Ishikawa (cell line): ENCODE results near the gene DNAJC22.
A peak's percentile ranks its signal among the peaks of the same experiment; 100 is the strongest.

ENCODE experiments used
- CEBPB ChIP-seq: IDR thresholded peaks from 2 replicates; pipeline ENCODE4 v1.6.1; 2012
- CREB1 ChIP-seq: IDR thresholded peaks from 2 replicates; pipeline ENCODE4 v1.6.1; 2012; ENCODE audit warnings: low read depth
- EGR1 ChIP-seq: IDR thresholded peaks from 2 replicates; pipeline ENCODE4 v1.6.1; 2012
- EP300 ChIP-seq: IDR thresholded peaks from 2 replicates; pipeline ENCODE4 v1.6.1; 2012; ENCODE audit warnings: borderline replicate concordance
- FOXM1 ChIP-seq: IDR thresholded peaks from 2 replicates; pipeline ENCODE4 v1.6.1; 2012; ENCODE audit warnings: low read depth, borderline replicate concordance
- MAX ChIP-seq: IDR thresholded peaks from 2 replicates; pipeline ENCODE4 v1.6.1; 2012
- NFIC ChIP-seq: IDR thresholded peaks from 2 replicates; pipeline ENCODE4 v1.6.1; 2012
- RAD21 ChIP-seq: IDR thresholded peaks from 2 replicates; pipeline ENCODE4 v1.6.1; 2012; ENCODE audit warnings: low read depth
- TAF1 ChIP-seq: IDR thresholded peaks from 2 replicates; pipeline ENCODE4 v1.6.1; 2012; ENCODE audit warnings: low read depth, mild to moderate bottlenecking
- TCF12 ChIP-seq: IDR thresholded peaks from 2 replicates; pipeline ENCODE4 v1.6.1; 2012; ENCODE audit warnings: low read depth
- TEAD4 ChIP-seq: IDR thresholded peaks from 2 replicates; pipeline ENCODE4 v1.6.1; 2012
- USF1 ChIP-seq: IDR thresholded peaks from 2 replicates; pipeline ENCODE4 v1.6.1; 2012
- YY1 ChIP-seq: IDR thresholded peaks from 2 replicates; pipeline ENCODE4 v1.6.1; 2012; ENCODE audit warnings: low read depth
- ZBTB7A ChIP-seq: IDR thresholded peaks from 2 replicates; pipeline ENCODE4 v1.6.1; 2012; ENCODE audit warnings: low read depth
- TF ChIP-seq, protein P1 (sequence below): IDR thresholded peaks from 2 replicates; pipeline ENCODE4 v1.6.1; 2012; ENCODE audit warnings: low read depth, mild to moderate bottlenecking

Gene DNAJC22

GRCh38 chr12:49327887-49328286, 18.8 kb upstream of the DNAJC22 start:
- TF ChIP-seq TEAD4 = no peak

- no peak for TF ChIP-seq YY1
- no peak for TF ChIP-seq NFIC
- TF ChIP-seq EGR1 = no peak
- TF ChIP-seq EP300 = no peak
- no peak for TF ChIP-seq ZBTB7A
These were observed 17.9 kb upstream of the DNAJC22 start for GRCh38 chr12:49328816-49329215.

DNA sequence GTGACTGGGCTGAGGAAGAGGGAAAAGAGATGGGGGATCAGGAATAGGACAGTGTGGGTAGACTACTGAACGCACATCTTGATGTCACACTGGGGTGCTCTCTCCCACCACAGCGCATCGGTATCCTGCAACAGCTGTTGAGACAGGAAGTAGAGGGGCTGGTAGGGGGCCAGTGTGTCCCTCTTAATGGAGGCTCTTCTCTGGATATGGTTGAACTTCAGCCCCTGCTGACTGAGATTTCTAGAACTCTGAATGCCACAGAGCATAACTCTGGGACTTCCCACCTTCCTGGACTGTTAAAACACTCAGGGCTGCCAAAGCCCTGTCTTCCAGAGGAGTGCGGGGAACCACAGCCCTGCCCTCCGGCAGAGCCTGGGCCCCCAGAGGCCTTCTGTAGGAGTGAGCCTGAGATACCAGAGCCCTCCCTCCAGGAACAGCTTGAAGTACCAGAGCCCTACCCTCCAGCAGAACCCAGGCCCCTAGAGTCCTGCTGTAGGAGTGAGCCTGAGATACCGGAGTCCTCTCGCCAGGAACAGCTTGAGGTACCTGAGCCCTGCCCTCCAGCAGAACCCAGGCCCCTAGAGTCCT, 16.6 kb upstream of the DNAJC22 start:
- TF ChIP-seq RAD21 (no peak), MAX (no peak), USF1 (no peak), TEAD4 (no peak), ZBTB7A (no peak), NFIC (no peak)

DNA sequence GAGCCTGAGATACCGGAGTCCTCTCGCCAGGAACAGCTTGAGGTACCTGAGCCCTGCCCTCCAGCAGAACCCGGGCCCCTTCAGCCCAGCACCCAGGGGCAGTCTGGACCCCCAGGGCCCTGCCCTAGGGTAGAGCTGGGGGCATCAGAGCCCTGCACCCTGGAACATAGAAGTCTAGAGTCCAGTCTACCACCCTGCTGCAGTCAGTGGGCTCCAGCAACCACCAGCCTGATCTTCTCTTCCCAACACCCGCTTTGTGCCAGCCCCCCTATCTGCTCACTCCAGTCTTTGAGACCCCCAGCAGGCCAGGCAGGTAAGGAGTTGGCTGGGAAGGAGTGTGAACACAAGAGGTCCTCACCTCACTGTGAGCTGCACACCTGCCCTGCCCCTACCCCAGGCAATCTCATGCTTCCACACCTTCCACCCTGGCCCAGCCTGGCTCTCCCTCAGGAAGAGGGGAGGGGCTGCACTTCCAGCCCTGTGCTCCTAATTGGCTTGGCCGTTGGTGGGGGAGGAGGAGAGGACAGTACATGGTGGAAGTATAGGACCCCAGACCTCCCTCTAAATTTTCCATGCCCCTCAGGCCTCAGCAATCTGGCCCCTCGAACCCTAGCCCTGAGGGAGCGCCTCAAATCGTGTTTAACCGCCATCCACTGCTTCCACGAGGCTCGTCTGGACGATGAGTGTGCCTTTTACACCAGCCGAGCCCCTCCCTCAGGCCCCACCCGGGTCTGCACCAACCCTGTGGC, 15.9 kb upstream of the DNAJC22 start:
- no peak for TF ChIP-seq USF1
- no peak for TF ChIP-seq TCF12
- no peak for TF ChIP-seq YY1
- TF ChIP-seq TAF1 = no peak
- no peak for TF ChIP-seq TEAD4
- no peak for TF ChIP-seq MAX
- no peak for TF ChIP-seq ZBTB7A
- TF ChIP-seq EP300 = no peak
- no peak for TF ChIP-seq CEBPB
- no peak for TF ChIP-seq FOXM1

DNA sequence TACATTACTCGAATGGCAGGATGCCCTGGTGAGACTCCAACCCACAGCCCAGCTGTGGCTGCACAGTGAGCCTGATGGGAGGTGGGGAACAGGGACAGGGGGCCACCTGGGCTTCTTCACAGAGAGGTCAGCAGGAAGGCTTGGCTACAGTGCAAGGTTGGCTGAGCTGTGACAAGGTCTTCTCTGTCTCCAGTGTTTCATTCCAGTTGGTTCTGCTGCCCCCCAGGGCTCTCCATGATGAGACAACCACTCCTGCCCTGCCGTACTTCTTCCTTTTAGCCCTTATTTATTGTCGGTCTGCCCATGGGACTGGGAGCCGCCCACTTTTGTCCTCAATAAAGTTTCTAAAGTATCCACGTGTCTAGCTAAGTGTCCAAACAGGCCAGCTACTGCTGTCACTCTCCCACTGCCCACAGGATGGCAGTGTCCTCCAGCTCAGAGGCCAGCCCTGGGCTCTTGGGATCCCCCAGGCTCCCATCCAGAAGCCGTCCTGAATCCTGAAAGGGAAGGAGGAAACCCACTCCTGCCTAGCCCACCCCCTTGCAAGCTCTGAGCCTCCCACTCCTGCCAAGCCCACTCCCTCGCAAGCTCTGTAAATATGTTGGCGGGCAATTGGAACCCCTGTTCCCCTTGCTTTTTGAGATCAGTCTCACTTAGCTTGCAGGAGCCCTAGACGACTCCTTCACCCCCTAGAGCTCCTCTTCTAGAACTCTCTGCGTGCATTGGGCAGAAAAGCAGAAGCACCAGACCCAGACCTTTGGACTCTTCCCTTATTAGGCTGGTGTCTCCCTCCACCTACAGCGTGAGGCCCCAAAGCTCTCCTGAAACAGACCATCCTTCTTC, 15.1 kb upstream of the DNAJC22 start:
- peak; percentile 70 for TF ChIP-seq MAX
- TF ChIP-seq ZBTB7A = no peak
- TF ChIP-seq RAD21 = peak; percentile 81

DNA sequence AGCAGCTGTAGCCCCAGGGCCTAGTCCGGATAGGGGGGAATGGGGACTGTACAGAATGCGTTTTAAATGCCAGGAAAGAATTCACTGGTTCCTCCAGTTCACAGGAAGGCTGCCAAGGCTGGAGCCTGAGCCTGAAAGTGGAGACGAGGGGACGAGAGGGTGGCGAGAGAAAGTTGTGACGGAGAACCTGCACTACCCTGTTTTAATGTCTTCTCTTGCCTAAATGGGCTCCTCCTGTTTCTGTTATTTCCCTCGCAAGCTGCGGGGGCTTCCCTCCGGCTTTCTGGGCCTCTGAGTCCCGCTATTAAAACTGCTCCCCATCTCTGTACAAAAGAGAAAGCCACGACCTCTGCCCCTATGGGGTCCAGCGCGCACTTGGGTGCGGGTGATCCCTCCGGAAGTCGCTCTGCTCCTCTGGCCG, 14.2 kb upstream of the DNAJC22 start:
- TF ChIP-seq TEAD4 (no peak), CEBPB (no peak), RAD21 (no peak), EP300 (no peak), YY1 (no peak), TAF1 (no peak), MAX (no peak), ZBTB7A (no peak), FOXM1 (no peak), EGR1 (no peak), NFIC (no peak), CREB1 (no peak)

- TF ChIP-seq USF1 = no peak
- TF ChIP-seq CEBPB = no peak
- no peak for TF ChIP-seq YY1
- no peak for TF ChIP-seq TCF12
- TF ChIP-seq, protein P1, sequence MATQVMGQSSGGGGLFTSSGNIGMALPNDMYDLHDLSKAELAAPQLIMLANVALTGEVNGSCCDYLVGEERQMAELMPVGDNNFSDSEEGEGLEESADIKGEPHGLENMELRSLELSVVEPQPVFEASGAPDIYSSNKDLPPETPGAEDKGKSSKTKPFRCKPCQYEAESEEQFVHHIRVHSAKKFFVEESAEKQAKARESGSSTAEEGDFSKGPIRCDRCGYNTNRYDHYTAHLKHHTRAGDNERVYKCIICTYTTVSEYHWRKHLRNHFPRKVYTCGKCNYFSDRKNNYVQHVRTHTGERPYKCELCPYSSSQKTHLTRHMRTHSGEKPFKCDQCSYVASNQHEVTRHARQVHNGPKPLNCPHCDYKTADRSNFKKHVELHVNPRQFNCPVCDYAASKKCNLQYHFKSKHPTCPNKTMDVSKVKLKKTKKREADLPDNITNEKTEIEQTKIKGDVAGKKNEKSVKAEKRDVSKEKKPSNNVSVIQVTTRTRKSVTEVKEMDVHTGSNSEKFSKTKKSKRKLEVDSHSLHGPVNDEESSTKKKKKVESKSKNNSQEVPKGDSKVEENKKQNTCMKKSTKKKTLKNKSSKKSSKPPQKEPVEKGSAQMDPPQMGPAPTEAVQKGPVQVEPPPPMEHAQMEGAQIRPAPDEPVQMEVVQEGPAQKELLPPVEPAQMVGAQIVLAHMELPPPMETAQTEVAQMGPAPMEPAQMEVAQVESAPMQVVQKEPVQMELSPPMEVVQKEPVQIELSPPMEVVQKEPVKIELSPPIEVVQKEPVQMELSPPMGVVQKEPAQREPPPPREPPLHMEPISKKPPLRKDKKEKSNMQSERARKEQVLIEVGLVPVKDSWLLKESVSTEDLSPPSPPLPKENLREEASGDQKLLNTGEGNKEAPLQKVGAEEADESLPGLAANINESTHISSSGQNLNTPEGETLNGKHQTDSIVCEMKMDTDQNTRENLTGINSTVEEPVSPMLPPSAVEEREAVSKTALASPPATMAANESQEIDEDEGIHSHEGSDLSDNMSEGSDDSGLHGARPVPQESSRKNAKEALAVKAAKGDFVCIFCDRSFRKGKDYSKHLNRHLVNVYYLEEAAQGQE = no peak
- no peak for TF ChIP-seq NFIC
- no peak for TF ChIP-seq EP300
- no peak for TF ChIP-seq RAD21
- no peak for TF ChIP-seq FOXM1
- TF ChIP-seq TEAD4 = no peak
- TF ChIP-seq CREB1 = no peak
- no peak for TF ChIP-seq ZBTB7A
- no peak for TF ChIP-seq MAX
- TF ChIP-seq EGR1 = no peak
- TF ChIP-seq TAF1 = no peak
These were observed 13.8 kb upstream of the DNAJC22 start for GRCh38 chr12:49332891-49333371.
